IMR-90 (cell line): Measurements from ENCODE around the gene RASSF8. TPM values are rescaled to one million over a fixed set of nuclear protein-coding genes. Genes with fewer than 3 reads are reported as not detected.

Experiments
- ATAC-seq: fragments of 200-7000 bp; cut with Tn5 transposase; 2 replicates; pipeline ENCODE4 v1.9.1; 2020; ENCODE audit warnings: low read depth, mild to moderate bottlenecking, moderate library complexity
- BruUV-seq: library from RNA; stranded (reverse); fragments of 400-500 nt; replicated peaks from 2 replicates; lab custom pipeline; 2021; lab: Mats Ljungman, UMichigan
- CTCF ChIA-PET: fragments of 300-600 bp; formaldehyde crosslinking; extraction: SDS; loops from one replicate; lab custom pipeline; 2021; ENCODE audit warnings: antibody characterized with exemption; lab: Yijun Ruan, JAX
- POLR2A ChIA-PET: fragments of 300-600 bp; sonication (Branson Sonifier 250); formaldehyde crosslinking; loops from one replicate; lab custom pipeline; 2022; ENCODE audit warnings: antibody characterized with exemption; ENCODE audit not compliant: unreplicated experiment; lab: Charles Lee
- DNase-seq: peaks from one replicate; pipeline ENCODE4 v3.0.0; 2013
- H2AFZ ChIP-seq: replicated peaks from 2 replicates; pipeline ENCODE3; 2013; ENCODE audit warnings: low read length, mild to moderate bottlenecking; ENCODE audit not compliant: poor library complexity
- H2AK5ac ChIP-seq: 2 replicates; pipeline ENCODE4 v1.6.1; 2013; ENCODE audit warnings: low read depth, low read length, inconsistent platforms
- H2AK9ac ChIP-seq: replicated peaks from 2 replicates; pipeline ENCODE3; 2013; ENCODE audit warnings: mild to moderate bottlenecking, low read depth, low read length, moderate library complexity; ENCODE audit not compliant: poor library complexity
- H2BK120ac ChIP-seq: 2 replicates; pipeline ENCODE4 v1.6.1; 2013; ENCODE audit warnings: low read depth, low read length, inconsistent platforms
- H2BK15ac ChIP-seq: 3 replicates; pipeline ENCODE4 v1.6.1; 2013; ENCODE audit warnings: low read depth, low read length, inconsistent platforms
- H2BK20ac ChIP-seq: 2 replicates; pipeline ENCODE4 v1.6.1; 2013; ENCODE audit warnings: low read depth, mild to moderate bottlenecking, inconsistent platforms, low read length, moderate library complexity
- H2BK5ac ChIP-seq: 2 replicates; pipeline ENCODE4 v1.6.1; 2013; ENCODE audit warnings: mild to moderate bottlenecking, low read depth, low read length, inconsistent platforms; ENCODE audit not compliant: poor library complexity, severe bottlenecking
- H3K14ac ChIP-seq: replicated peaks from 2 replicates; pipeline ENCODE4 v1.6.1; 2013; ENCODE audit warnings: low read depth, low read length, inconsistent platforms
- H3K18ac ChIP-seq: 2 replicates; pipeline ENCODE4 v1.6.1; 2013; ENCODE audit warnings: low read depth, low read length, control low read depth
- H3K23ac ChIP-seq: 2 replicates; pipeline ENCODE4 v1.6.1; 2013; ENCODE audit warnings: low read depth, low read length, inconsistent platforms
- H3K27ac ChIP-seq: 2 replicates; pipeline ENCODE4 v1.5.1; 2013; ENCODE audit warnings: mild to moderate bottlenecking, control low read depth, low read length; ENCODE audit not compliant: insufficient read depth
- H3K27me3 ChIP-seq: 2 replicates; pipeline ENCODE4 v1.6.1; 2013; ENCODE audit warnings: low read length; ENCODE audit not compliant: control insufficient read depth, insufficient read depth
- H3K36me3 ChIP-seq: 2 replicates; pipeline ENCODE4 v1.6.1; 2013; ENCODE audit warnings: low read length, mixed read lengths; ENCODE audit not compliant: control insufficient read depth, insufficient read depth
- H3K4ac ChIP-seq: 2 replicates; pipeline ENCODE4 v1.6.1; 2013; ENCODE audit warnings: low read depth, low read length, inconsistent platforms
- H3K4me1 ChIP-seq: 2 replicates; pipeline ENCODE4 v1.6.1; 2013; ENCODE audit warnings: low read length, mixed read lengths; ENCODE audit not compliant: control insufficient read depth, insufficient read depth
- H3K4me2 ChIP-seq: 2 replicates; pipeline ENCODE4 v1.6.1; 2013; ENCODE audit warnings: low read depth, mild to moderate bottlenecking, control low read depth, low read length, moderate library complexity
- H3K4me3 ChIP-seq: 2 replicates; pipeline ENCODE4 v1.5.1; 2013; ENCODE audit warnings: low read depth, mild to moderate bottlenecking, control low read depth, low read length, moderate library complexity; ENCODE audit not compliant: insufficient read depth
- H3K56ac ChIP-seq: 2 replicates; pipeline ENCODE4 v1.6.1; 2013; ENCODE audit warnings: low read length, inconsistent platforms; ENCODE audit not compliant: insufficient read depth; ENCODE audit errors: extremely low read depth
- H3K79me1 ChIP-seq, 2 experiments: 2 replicates each; pipeline ENCODE4 v1.6.1; 2013; ENCODE audit warnings: low read length in 2 of 2, inconsistent platforms in 1 of 2, low read depth in 1 of 2
- H3K9ac ChIP-seq: 2 replicates; pipeline ENCODE4 v1.6.1; 2013; ENCODE audit warnings: low read depth, low read length, control low read depth
- H3K9me1 ChIP-seq: 2 replicates; pipeline ENCODE4 v1.6.1; 2013; ENCODE audit warnings: low read length, inconsistent platforms; ENCODE audit not compliant: insufficient read depth
- H3K9me3 ChIP-seq: 2 replicates; pipeline ENCODE4 v1.6.1; 2013; ENCODE audit warnings: low read length; ENCODE audit not compliant: control insufficient read depth, insufficient read depth
- H4K20me1 ChIP-seq: 2 replicates; pipeline ENCODE4 v1.6.1; 2013; ENCODE audit warnings: low read length, inconsistent platforms; ENCODE audit not compliant: insufficient read depth
- H4K5ac ChIP-seq: 2 replicates; pipeline ENCODE4 v1.6.1; 2013; ENCODE audit warnings: mild to moderate bottlenecking, low read depth, low read length, control low read depth
- H4K8ac ChIP-seq, 2 experiments: 2 replicates each; pipeline ENCODE4 v1.6.1; 2013; ENCODE audit warnings: low read depth in 2 of 2, low read length in 2 of 2, control low read depth in 1 of 2, inconsistent platforms in 1 of 2
- H4K91ac ChIP-seq: 2 replicates; pipeline ENCODE4 v1.6.1; 2013; ENCODE audit warnings: low read depth, low read length, inconsistent platforms; ENCODE audit not compliant: insufficient read depth
- FOS ChIP-seq: fragments of 150-350 bp; IDR thresholded peaks from 2 replicates; pipeline ENCODE4 v1.6.1; 2016; ENCODE audit warnings: low read depth, low read length
- MAZ ChIP-seq: IDR thresholded peaks from 2 replicates; pipeline ENCODE4 v1.6.1; 2012; ENCODE audit warnings: low read depth, mild to moderate bottlenecking, low read length, improper control_type of control experiment, moderate library complexity, borderline replicate concordance
- WGBS, 2 experiments: methylation state at CpG; one replicate each; pipeline versions ENCODE4 v1.1.5 to v1.1.7; 2013; ENCODE audit warnings: missing lambda C conversion rate in 2 of 2; ENCODE audit not compliant: insufficient read length in 1 of 2; ENCODE audit errors: extremely low coverage in 2 of 2; 5-methylcytosine and 5-hydroxymethylcytosine counted together
- dilution Hi-C: fragments of 300-500 bp; cut with HindIII; formaldehyde crosslinking; loops from one replicate; pipeline ENCODE4 v1.14.3; 2018; ENCODE audit warnings: low sequenced_read_pairs; ENCODE audit not compliant: unreplicated experiment
- in situ Hi-C: fragments of 300-500 bp; cut with MboI; formaldehyde crosslinking; loops from 3 replicates; pipeline ENCODE4 v1.14.3; 2019; ENCODE audit warnings: low sequenced_read_pairs, inconsistent platforms, mixed read lengths
- intact Hi-C: fragments of 100-400 bp; cut with micrococcal nuclease; formaldehyde crosslinking; loops from 2 replicates; pipeline ENCODE4 v1.10.0; 2022
- polyA plus RNA-seq, 3 experiments: library from polyadenylated mRNA; depleted of rRNA; stranded (reverse); fragments of >200 nt; gene quantifications; 2 replicates each; pipeline ENCODE4 v1.2.3, GENCODE V29; 2012; ENCODE audit warnings: low replicate concordance in 1 of 3
- total RNA-seq: library from RNA; depleted of rRNA; stranded (reverse); fragments of >200 nt; gene quantifications from 2 replicates; pipeline ENCODE4 v1.2.3, GENCODE V29; 2012

Gene RASSF8
- total and polyA plus RNA-seq, 2 of the 4 experiments (the other 2 are of a cell fraction): 10.8 to 50.5 TPM

DNA sequence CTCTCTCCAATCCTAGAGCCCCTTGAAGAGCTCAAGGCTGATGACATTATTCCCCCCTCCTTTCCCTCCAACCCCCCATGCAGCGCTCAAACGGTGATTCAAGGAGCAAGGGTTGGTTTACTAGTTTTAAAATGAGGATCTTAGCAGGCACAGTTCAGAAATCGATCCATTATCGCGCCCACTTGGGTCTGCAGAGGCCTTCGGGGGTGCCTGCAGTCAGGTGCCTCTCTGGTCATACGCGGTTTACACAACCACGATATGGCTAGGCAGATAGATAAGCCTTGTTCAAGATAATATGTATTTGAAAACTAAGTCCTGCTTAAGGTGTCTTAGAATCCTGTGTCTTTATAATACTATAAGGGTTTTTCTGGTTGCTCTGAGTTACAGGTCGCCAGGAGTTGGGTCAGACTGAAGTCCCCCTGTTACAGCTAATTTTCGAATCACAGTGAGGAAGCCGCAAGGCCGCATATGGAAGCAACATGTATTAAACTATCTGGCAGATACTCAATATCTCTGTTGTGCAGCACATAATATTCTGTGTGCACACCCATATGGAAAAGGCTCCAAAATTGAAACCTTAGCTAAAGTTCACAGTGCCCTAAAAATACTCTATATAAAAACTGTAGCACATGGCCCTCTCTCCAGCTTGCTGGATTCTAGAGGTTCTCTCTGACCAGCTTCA lies 156.4 kb downstream of the RASSF8 start:
- no peak overlapping the region for H2BK5ac ChIP-seq
- H3K79me1 ChIP-seq: no peaks in the 10 kb centered on the region
- no CpG with 5 or more reads among the region's 13 CpGs for WGBS, 2 experiments
- peak overlapping the region; percentile 38; the same call in 1 of the 2 replicates for H2BK20ac ChIP-seq
- in situ Hi-C loops: no loop called here
- no peaks in the 10 kb centered on the region for H3K9me3 ChIP-seq
- no peak overlapping the region for H2AK5ac ChIP-seq
- H3K27me3 ChIP-seq: no peaks in the 10 kb centered on the region; the same call in 1 of the 2 replicates
- intact Hi-C loops: loop anchor here (2.0 to 5.0 kb wide), 2 partner anchors 357 to 410 kb away; no protein-coding TSS in a partner anchor
- H3K4me2 ChIP-seq: peak overlapping the region; percentile 10
- H3K23ac ChIP-seq: no peak overlapping the region
- peak overlapping the region; percentile 24 for H3K14ac ChIP-seq
- ATAC-seq (no peak), DNase-seq (no peak)
- dilution Hi-C loops: no loop called here
- no peak overlapping the region for H3K9ac ChIP-seq
- no peaks in the 10 kb centered on the region for H3K9me1 ChIP-seq
- no peak overlapping the region; the same call in 1 of the 2 replicates for H3K27ac ChIP-seq
- H4K91ac ChIP-seq: no peak overlapping the region; the same call in 1 of the 2 replicates
- CTCF ChIA-PET: interaction anchor here (1.0 to 1.5 kb wide), 3 partner anchors 17 to 499 kb away, joined by 3 to 4 read pairs (median 3); no protein-coding TSS in a partner anchor
- H2BK120ac ChIP-seq: peak overlapping the region; percentile 40
- H2AK9ac ChIP-seq: peak overlapping the region; percentile 8
- no peak overlapping the region for H2BK15ac ChIP-seq
- peak overlapping the region in 1 of 2 experiments; percentile 18; a peak in 1 of 4 replicates for H4K8ac ChIP-seq
- H3K36me3 ChIP-seq: no peaks in the 10 kb centered on the region
- H3K18ac ChIP-seq: no peak overlapping the region
- BruUV-seq: no TSS peak
- H4K20me1 ChIP-seq: no peaks in the 10 kb centered on the region
- peak overlapping the region; percentile 58 for H3K4me3 ChIP-seq
- H4K5ac ChIP-seq: no peak overlapping the region
- H3K4me1 ChIP-seq: no peaks in the 10 kb centered on the region
- H3K56ac ChIP-seq: no peak overlapping the region
- POLR2A ChIA-PET: no interaction called here
- peak overlapping the region; percentile 89 for H2AFZ ChIP-seq
- TF ChIP-seq MAZ (0 out of 2 replicates have a peak, but pooled peaks have one; percentile 4), FOS (no peak; the same call in 1 of the 2 replicates)
- 0 out of 2 replicates have a peak overlapping the region, but pooled peaks have one; percentile 13 for H3K4ac ChIP-seq
